SK-N-SH treated with all-trans-retinoic acid at 6 μM for 48 hours (cell line): ENCODE measurements around the gene LTBP3.

Source experiments
- ATAC-seq: fragments of 200-7000 bp; cut with Tn5 transposase; 3 replicates; pipeline ENCODE4 v1.9.1; 2020; ENCODE audit warnings: mild to moderate bottlenecking, moderate library complexity
- ARNTL ChIP-seq: fragments of 450-650 bp; formaldehyde crosslinking; IDR thresholded peaks from 2 replicates; pipeline ENCODE4 v1.5.0; 2020; ENCODE audit warnings: low read depth, mild to moderate bottlenecking, moderate library complexity, borderline replicate concordance
- BACH2 ChIP-seq: fragments of 250-450 bp; sonication (Bioruptor Pico); IDR thresholded peaks from 2 replicates; pipeline ENCODE4 v1.9.0; 2021; ENCODE audit warnings: mild to moderate bottlenecking, borderline replicate concordance
- CSDC2 ChIP-seq: fragments of 250-450 bp; sonication (Bioruptor Pico); IDR thresholded peaks from 2 replicates; pipeline ENCODE4 v1.5.0; 2020; ENCODE audit warnings: mild to moderate bottlenecking, moderate library complexity
- ESRRG ChIP-seq: fragments of 250-450 bp; sonication (Bioruptor Pico); IDR thresholded peaks from 2 replicates; pipeline ENCODE4 v1.6.1; 2021; ENCODE audit warnings: mild to moderate bottlenecking
- GLIS3 ChIP-seq: fragments of 250-450 bp; sonication (Bioruptor Pico); IDR thresholded peaks from 2 replicates; pipeline ENCODE4 v1.5.0; 2020; ENCODE audit warnings: mild to moderate bottlenecking, moderate library complexity
- ISL1 ChIP-seq: fragments of 250-450 bp; sonication (Bioruptor Pico); IDR thresholded peaks from 2 replicates; pipeline ENCODE4 v2.1.2; 2022; ENCODE audit warnings: mild to moderate bottlenecking, moderate library complexity
- OSR1 ChIP-seq: fragments of 250-450 bp; sonication (Bioruptor Pico); IDR thresholded peaks from 2 replicates; pipeline ENCODE4 v1.8.0; 2022; ENCODE audit warnings: moderate library complexity, mild to moderate bottlenecking, inconsistent platforms
- PATZ1 ChIP-seq: fragments of 250-450 bp; sonication (Bioruptor Pico); IDR thresholded peaks from 2 replicates; pipeline ENCODE4 v1.8.0; 2020; ENCODE audit warnings: mild to moderate bottlenecking, moderate library complexity, borderline replicate concordance
- POU6F1 ChIP-seq: fragments of 250-450 bp; sonication (Bioruptor Pico); IDR thresholded peaks from 2 replicates; pipeline ENCODE4 v1.8.0; 2021; ENCODE audit warnings: low read depth, mild to moderate bottlenecking, moderate library complexity, borderline replicate concordance
- PPARA ChIP-seq: fragments of 250-450 bp; sonication (Bioruptor Pico); IDR thresholded peaks from 2 replicates; pipeline ENCODE4 v1.5.0; 2020; ENCODE audit warnings: mild to moderate bottlenecking, borderline replicate concordance
- RARB ChIP-seq: fragments of 250-450 bp; sonication (Bioruptor Pico); IDR thresholded peaks from 2 replicates; pipeline ENCODE4 v1.8.0; 2021; ENCODE audit warnings: mild to moderate bottlenecking, moderate library complexity
- TCF4 ChIP-seq: fragments of 250-450 bp; sonication (Bioruptor Pico); IDR thresholded peaks from 2 replicates; pipeline ENCODE4 v1.8.0; 2021; ENCODE audit warnings: mild to moderate bottlenecking, moderate library complexity, borderline replicate concordance
- TOX ChIP-seq: fragments of 250-450 bp; sonication (Bioruptor Pico); IDR thresholded peaks from 2 replicates; pipeline ENCODE4 v1.8.0; 2021; ENCODE audit warnings: mild to moderate bottlenecking, moderate library complexity, borderline replicate concordance
- ZC3H10 ChIP-seq: fragments of 250-450 bp; sonication (Bioruptor Pico); IDR thresholded peaks from 2 replicates; pipeline ENCODE4 v1.5.1; 2021; ENCODE audit warnings: mild to moderate bottlenecking, moderate library complexity
- ZFP3 ChIP-seq: fragments of 250-450 bp; sonication (Bioruptor Pico); IDR thresholded peaks from 2 replicates; pipeline ENCODE4 v1.5.0; 2020; ENCODE audit warnings: mild to moderate bottlenecking, moderate library complexity
- ZNF565 ChIP-seq: fragments of 450-650 bp; formaldehyde crosslinking; conservative IDR thresholded peaks from 2 replicates; pipeline ENCODE4 v1.5.0; 2020; ENCODE audit warnings: low read depth, mild to moderate bottlenecking, moderate library complexity
- ZNF70 ChIP-seq: fragments of 450-650 bp; formaldehyde crosslinking; IDR thresholded peaks from 2 replicates; pipeline ENCODE4 v1.5.0; 2020; ENCODE audit warnings: mild to moderate bottlenecking, moderate library complexity
- ZNF8 ChIP-seq: fragments of 450-650 bp; formaldehyde crosslinking; IDR thresholded peaks from 2 replicates; pipeline ENCODE4 v1.5.0; 2020; ENCODE audit warnings: mild to moderate bottlenecking, moderate library complexity
- TF ChIP-seq, protein P1 (sequence below): fragments of 250-450 bp; sonication (Bioruptor Pico); IDR thresholded peaks from 2 replicates; pipeline ENCODE4 v1.5.1; 2021; ENCODE audit warnings: mild to moderate bottlenecking, moderate library complexity
- TF ChIP-seq, protein P2 (sequence below): fragments of 250-450 bp; sonication (Bioruptor Pico); IDR thresholded peaks from 2 replicates; pipeline ENCODE4 v1.5.1; 2020; ENCODE audit warnings: low read depth, mild to moderate bottlenecking, moderate library complexity

LTBP3 gene

GRCh38 chr11:65540290-65541092, 17.7 kb downstream of the LTBP3 start:
- ATAC-seq: peak; percentile 89
- no peak for TF ChIP-seq ARNTL (CRISPR knock-in tag)
- TF ChIP-seq PPARA: no peak
- no peak for TF ChIP-seq BACH2 (CRISPR knock-in tag)
- no peak for TF ChIP-seq POU6F1 (CRISPR knock-in tag)
- TF ChIP-seq TOX (CRISPR knock-in tag): no peak
- no peak for TF ChIP-seq ZNF70
- TF ChIP-seq OSR1 (CRISPR knock-in tag): no peak

- TF ChIP-seq ZC3H10 (CRISPR knock-in tag) (no peak), ZFP3 (CRISPR knock-in tag) (peak; percentile 95)
- ATAC-seq: no peak; the same call in 2 of the 3 replicates
Measured at GRCh38 chr11:65539744-65540289, 18.3 kb downstream of the LTBP3 start.

GRCh38 chr11:65538915-65539743, 19.0 kb downstream of the LTBP3 start:
- ATAC-seq: no peak
- TF ChIP-seq ARNTL (CRISPR knock-in tag): no peak
- no peak for TF ChIP-seq ZNF565 (CRISPR knock-in tag)
- TF ChIP-seq GLIS3 (CRISPR knock-in tag): no peak
- TF ChIP-seq TCF4 (CRISPR knock-in tag): no peak
- no peak for TF ChIP-seq POU6F1 (CRISPR knock-in tag)
- TF ChIP-seq PATZ1 (CRISPR knock-in tag): no peak
- no peak for TF ChIP-seq CSDC2 (CRISPR knock-in tag)
- no peak for TF ChIP-seq ZNF70
- no peak for TF ChIP-seq TOX (CRISPR knock-in tag)
- TF ChIP-seq PPARA: no peak
- no peak for TF ChIP-seq ISL1 (CRISPR knock-in tag)
- TF ChIP-seq, protein P1, sequence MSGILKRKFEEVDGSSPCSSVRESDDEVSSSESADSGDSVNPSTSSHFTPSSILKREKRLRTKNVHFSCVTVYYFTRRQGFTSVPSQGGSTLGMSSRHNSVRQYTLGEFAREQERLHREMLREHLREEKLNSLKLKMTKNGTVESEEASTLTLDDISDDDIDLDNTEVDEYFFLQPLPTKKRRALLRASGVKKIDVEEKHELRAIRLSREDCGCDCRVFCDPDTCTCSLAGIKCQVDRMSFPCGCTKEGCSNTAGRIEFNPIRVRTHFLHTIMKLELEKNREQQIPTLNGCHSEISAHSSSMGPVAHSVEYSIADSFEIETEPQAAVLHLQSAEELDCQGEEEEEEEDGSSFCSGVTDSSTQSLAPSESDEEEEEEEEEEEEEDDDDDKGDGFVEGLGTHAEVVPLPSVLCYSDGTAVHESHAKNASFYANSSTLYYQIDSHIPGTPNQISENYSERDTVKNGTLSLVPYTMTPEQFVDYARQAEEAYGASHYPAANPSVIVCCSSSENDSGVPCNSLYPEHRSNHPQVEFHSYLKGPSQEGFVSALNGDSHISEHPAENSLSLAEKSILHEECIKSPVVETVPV: no peak
- no peak for TF ChIP-seq ZC3H10 (CRISPR knock-in tag)
- TF ChIP-seq BACH2 (CRISPR knock-in tag): no peak
- TF ChIP-seq ESRRG (CRISPR knock-in tag): no peak
- no peak for TF ChIP-seq RARB (CRISPR knock-in tag)
- no peak for TF ChIP-seq OSR1 (CRISPR knock-in tag)
- no peak for TF ChIP-seq ZNF8 (CRISPR knock-in tag)
- TF ChIP-seq, protein P2, sequence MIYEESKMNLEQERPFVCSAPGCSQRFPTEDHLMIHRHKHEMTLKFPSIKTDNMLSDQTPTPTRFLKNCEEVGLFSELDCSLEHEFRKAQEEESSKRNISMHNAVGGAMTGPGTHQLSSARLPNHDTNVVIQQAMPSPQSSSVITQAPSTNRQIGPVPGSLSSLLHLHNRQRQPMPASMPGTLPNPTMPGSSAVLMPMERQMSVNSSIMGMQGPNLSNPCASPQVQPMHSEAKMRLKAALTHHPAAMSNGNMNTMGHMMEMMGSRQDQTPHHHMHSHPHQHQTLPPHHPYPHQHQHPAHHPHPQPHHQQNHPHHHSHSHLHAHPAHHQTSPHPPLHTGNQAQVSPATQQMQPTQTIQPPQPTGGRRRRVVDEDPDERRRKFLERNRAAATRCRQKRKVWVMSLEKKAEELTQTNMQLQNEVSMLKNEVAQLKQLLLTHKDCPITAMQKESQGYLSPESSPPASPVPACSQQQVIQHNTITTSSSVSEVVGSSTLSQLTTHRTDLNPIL (CRISPR knock-in tag): no peak
- TF ChIP-seq ZFP3 (CRISPR knock-in tag): no peak
